ENCODE data around the gene LTB4R2. TPM values are rescaled to one million over a fixed set of nuclear protein-coding genes. Genes with fewer than 3 reads are reported as not detected.

Gene LTB4R2
- total RNA-seq, 6 donors from 2014 or later = 6.2 to 49.2 (median 10.9) TPM

- no peak for ATAC-seq (ENCODE audit: low FRiP score in 2 of 2)
- H3K36me3 ChIP-seq = peaks cover 0 to 12% (median 10%) of the 10 kb centered on the region in 4 donors
- WGBS, 2 donors = 73 to 96% methylated on average over 2 to 4 of the region's 4 CpGs
These were observed 24.6 kb upstream of the LTB4R2 start for GRCh38 chr14:24285351-24285750.

GRCh38 chr14:24286996-24287395 is 22.9 kb upstream of the LTB4R2 start:
- no peak overlapping the region for H3K27ac ChIP-seq
- DNase-seq (no peak), ATAC-seq (ENCODE audit: low FRiP score in 2 of 2) (no peak)
- no peaks in the 10 kb centered on the region for H3K9me3 ChIP-seq
- 95 to 100% methylated on average over 5 of the region's 5 CpGs for WGBS, 2 donors
- H3K4me1 ChIP-seq = peaks cover 0 to 4% (median 1%) of the 10 kb centered on the region in 4 donors
- H3K36me3 ChIP-seq = peaks cover 6 to 29% (median 26%) of the 10 kb centered on the region in 4 donors
- H3K27me3 ChIP-seq = no peaks in the 10 kb centered on the region
- no peak for TF ChIP-seq POLR2AphosphoS5 (IDR thresholded peaks at IDR 0.05)
- TF ChIP-seq CTCF (IDR thresholded peaks at IDR 0.05) = no peak
- no peak for TF ChIP-seq EP300 (IDR thresholded peaks at IDR 0.05)
- no peak for TF ChIP-seq POLR2A (IDR thresholded peaks at IDR 0.05)
- H3K4me3 ChIP-seq = no peak overlapping the region

More at GRCh38 chr14:24285351-24285750, 24.6 kb upstream of the LTB4R2 start:
- H3K4me1 ChIP-seq = peaks cover 0 to 11% (median 5%) of the 10 kb centered on the region in 4 donors
- no peaks in the 10 kb centered on the region for H3K9me3 ChIP-seq
- DNase-seq = no peak
- TF ChIP-seq POLR2AphosphoS5 (IDR thresholded peaks at IDR 0.05) = no peak
- no peak for TF ChIP-seq CTCF (IDR thresholded peaks at IDR 0.05)
- TF ChIP-seq EP300 (IDR thresholded peaks at IDR 0.05) = no peak
- no peak for TF ChIP-seq POLR2A (IDR thresholded peaks at IDR 0.05)
- no peak overlapping the region for H3K27ac ChIP-seq
- H3K4me3 ChIP-seq = no peak overlapping the region
- no peaks in the 10 kb centered on the region for H3K27me3 ChIP-seq

- H3K27ac ChIP-seq = no peak overlapping the region
- DNase-seq (no peak), ATAC-seq (ENCODE audit: low FRiP score in 2 of 2) (no peak)
- TF ChIP-seq POLR2AphosphoS5 (IDR thresholded peaks at IDR 0.05) (no peak), CTCF (IDR thresholded peaks at IDR 0.05) (no peak), POLR2A (IDR thresholded peaks at IDR 0.05) (no peak), EP300 (IDR thresholded peaks at IDR 0.05) (no peak)
- no peaks in the 10 kb centered on the region for H3K9me3 ChIP-seq
- no peaks in the 10 kb centered on the region for H3K4me1 ChIP-seq
- WGBS, 2 donors = 65 to 76% methylated on average over 3 to 6 of the region's 6 CpGs
- H3K27me3 ChIP-seq = no peaks in the 10 kb centered on the region
- no peak overlapping the region for H3K4me3 ChIP-seq
- peaks cover 6 to 52% (median 35%) of the 10 kb centered on the region in 4 donors for H3K36me3 ChIP-seq
These were observed 20.2 kb upstream of the LTB4R2 start for GRCh38 chr14:24289649-24290280.

GRCh38 chr14:24290746-24291145 is 19.2 kb upstream of the LTB4R2 start:
- no peak overlapping the region for H3K4me3 ChIP-seq
- ATAC-seq (ENCODE audit: low FRiP score in 2 of 2) = no peak
- no peak for TF ChIP-seq CTCF (IDR thresholded peaks at IDR 0.05)
- no peak for TF ChIP-seq POLR2A (IDR thresholded peaks at IDR 0.05)
- TF ChIP-seq POLR2AphosphoS5 (IDR thresholded peaks at IDR 0.05) = no peak
- TF ChIP-seq EP300 (IDR thresholded peaks at IDR 0.05) = no peak
- H3K4me1 ChIP-seq = no peaks in the 10 kb centered on the region
- H3K27me3 ChIP-seq = no peaks in the 10 kb centered on the region
- H3K9me3 ChIP-seq = no peaks in the 10 kb centered on the region
- no peak for DNase-seq
- peaks cover 6 to 62% (median 42%) of the 10 kb centered on the region in 4 donors for H3K36me3 ChIP-seq
- 83 to 94% methylated on average over 9 of the region's 9 CpGs for WGBS, 2 donors
- no peak overlapping the region for H3K27ac ChIP-seq
